Colon (tissue), 2 donors: ENCODE data around the gene SSTR4.
"Not testable (repeated sequence)": the region's sequence is repeated elsewhere in the genome, so short reads cannot be mapped to it uniquely, and the experiment has no call there.

Source experiments
- FAIRE-seq: peaks from 2 replicates; lab custom pipeline; 2012; peaks lifted over from hg19 to GRCh38; lab: Jason Lieb, UNC
- donor health status: control.
- donor health status: control.

SSTR4 gene

GRCh38 chr20:23018941-23019340 lies 16.2 kb upstream of the SSTR4 start:
- no peak for FAIRE-seq

- FAIRE-seq, result no peak
Measured at GRCh38 chr20:23019403-23019802, 15.7 kb upstream of the SSTR4 start.

GRCh38 chr20:23020230-23021018 lies 14.7 kb upstream of the SSTR4 start:
- FAIRE-seq, result no peak

GRCh38 chr20:23021541-23021940 lies 13.6 kb upstream of the SSTR4 start:
- no peak for FAIRE-seq

GRCh38 chr20:23021951-23022350 lies 13.2 kb upstream of the SSTR4 start:
- FAIRE-seq, result no peak

- FAIRE-seq, result no peak
Measured at GRCh38 chr20:23022849-23023248, 12.3 kb upstream of the SSTR4 start.

- FAIRE-seq, result no peak
Measured at GRCh38 chr20:23023621-23024177, 11.4 kb upstream of the SSTR4 start.

GRCh38 chr20:23024701-23025100 lies 10.4 kb upstream of the SSTR4 start:
- FAIRE-seq, result no peak

GRCh38 chr20:23025503-23025902 lies 9.6 kb upstream of the SSTR4 start:
- FAIRE-seq, result not testable (repeated sequence)

GRCh38 chr20:23027721-23028120 lies 7.4 kb upstream of the SSTR4 start:
- FAIRE-seq, result no peak

GRCh38 chr20:23028392-23028791 lies 6.7 kb upstream of the SSTR4 start:
- FAIRE-seq, result no peak

GRCh38 chr20:23029324-23029723 lies 5.8 kb upstream of the SSTR4 start:
- FAIRE-seq, result no peak

- no peak for FAIRE-seq
Measured at GRCh38 chr20:23031346-23031745, 3.8 kb upstream of the SSTR4 start.

- FAIRE-seq, result no peak
Measured at GRCh38 chr20:23032056-23032749, 2.9 kb upstream of the SSTR4 start.

GRCh38 chr20:23032750-23033078 lies 2.4 kb upstream of the SSTR4 start:
- FAIRE-seq, result no peak

- FAIRE-seq, result no peak
Measured at GRCh38 chr20:23033918-23034317, 1.2 kb upstream of the SSTR4 start.

GRCh38 chr20:23035731-23036130 lies 619 bp downstream of the SSTR4 start:
- FAIRE-seq, result no peak

- FAIRE-seq, result no peak
Measured at GRCh38 chr20:23036371-23036770, 1.3 kb downstream of the SSTR4 start.

- FAIRE-seq, result no peak
Measured at GRCh38 chr20:23037017-23037481, 1.9 kb downstream of the SSTR4 start.

GRCh38 chr20:23039136-23039875 lies 4.2 kb downstream of the SSTR4 start:
- no peak for FAIRE-seq

- FAIRE-seq, result no peak
Measured at GRCh38 chr20:23039885-23040508, 4.9 kb downstream of the SSTR4 start.

- FAIRE-seq, result no peak
Measured at GRCh38 chr20:23042270-23042669, 7.2 kb downstream of the SSTR4 start.
